ES-I3 (cell line): ENCODE measurements around the gene ARHGEF19.

ENCODE experiments used
- H3K36me3 ChIP-seq: 2 replicates; pipeline ENCODE4 v1.6.1; 2013; ENCODE audit warnings: mild to moderate bottlenecking, low read length, control low read depth, moderate library complexity; ENCODE audit not compliant: insufficient read depth
- H3K4me1 ChIP-seq: 2 replicates; pipeline ENCODE4 v1.6.1; 2013; ENCODE audit warnings: mild to moderate bottlenecking, control low read depth, low read length; ENCODE audit not compliant: insufficient read depth
- H3K9ac ChIP-seq: 2 replicates; pipeline ENCODE4 v1.6.1; 2013; ENCODE audit warnings: low read depth, mild to moderate bottlenecking, low read length, moderate library complexity
- H3K9me3 ChIP-seq: 2 replicates; pipeline ENCODE4 v1.6.1; 2013; ENCODE audit warnings: mild to moderate bottlenecking, low read length, moderate library complexity; ENCODE audit not compliant: control insufficient read depth, insufficient read depth

Gene ARHGEF19

GRCh38 chr1:16155537-16156410 is 56.7 kb downstream of the ARHGEF19 start, which contains the start of gene EPHA2:
TSS of gene EPHA2 (minus strand) at chr1:16156069. CDS start at chr1:16155932, 137 bp downstream.
- Histone ChIP-seq H3K9ac (peak within 1 kb of the TSS; percentile 84), H3K36me3 (peaks cover 4% of the 10 kb centered on the region; the same call in 1 of the 2 replicates), H3K4me1 (peaks cover 25% of the 10 kb centered on the region), H3K9me3 (no peaks in the 10 kb centered on the region)

DNA sequence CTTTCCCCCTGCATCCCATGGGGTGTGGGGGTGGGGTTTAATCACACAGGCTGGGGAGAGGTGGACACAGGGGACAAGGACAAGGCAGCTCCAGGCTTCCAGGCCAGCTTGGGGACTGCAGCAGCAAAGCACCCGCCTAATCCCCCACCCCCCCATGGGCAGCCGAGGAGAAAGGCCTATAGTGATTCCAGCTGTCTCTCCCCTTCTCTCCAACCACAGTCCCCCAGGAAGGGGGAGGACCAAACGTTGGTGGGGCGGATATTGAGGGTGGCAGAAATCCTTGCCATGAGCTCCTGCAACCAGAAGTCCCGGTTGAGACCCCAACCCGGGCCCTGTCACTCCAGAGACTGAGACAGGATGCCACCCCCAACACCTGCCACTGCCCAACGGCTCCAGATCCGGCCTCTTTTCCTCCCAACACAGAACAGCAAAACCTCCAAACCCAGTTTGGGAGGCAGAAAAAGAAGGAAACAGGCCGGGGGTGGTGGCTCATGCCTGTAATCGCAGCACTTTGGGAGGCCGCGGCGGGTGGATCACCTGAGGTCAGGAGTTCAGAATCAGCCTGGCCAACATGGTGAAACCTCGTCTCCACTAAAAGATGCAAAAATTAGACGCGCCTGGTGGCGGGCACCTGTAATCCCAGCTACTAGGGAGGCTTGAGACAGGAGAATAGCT is 58.3 kb downstream of the ARHGEF19 start:
- H3K9me3 ChIP-seq, result no peaks in the 10 kb centered on the region
- peaks cover 14% of the 10 kb centered on the region; the same call in 1 of the 2 replicates for H3K36me3 ChIP-seq
- H3K4me1 ChIP-seq, result peaks cover 28% of the 10 kb centered on the region
- peak overlapping the region; percentile 84 for H3K9ac ChIP-seq

DNA sequence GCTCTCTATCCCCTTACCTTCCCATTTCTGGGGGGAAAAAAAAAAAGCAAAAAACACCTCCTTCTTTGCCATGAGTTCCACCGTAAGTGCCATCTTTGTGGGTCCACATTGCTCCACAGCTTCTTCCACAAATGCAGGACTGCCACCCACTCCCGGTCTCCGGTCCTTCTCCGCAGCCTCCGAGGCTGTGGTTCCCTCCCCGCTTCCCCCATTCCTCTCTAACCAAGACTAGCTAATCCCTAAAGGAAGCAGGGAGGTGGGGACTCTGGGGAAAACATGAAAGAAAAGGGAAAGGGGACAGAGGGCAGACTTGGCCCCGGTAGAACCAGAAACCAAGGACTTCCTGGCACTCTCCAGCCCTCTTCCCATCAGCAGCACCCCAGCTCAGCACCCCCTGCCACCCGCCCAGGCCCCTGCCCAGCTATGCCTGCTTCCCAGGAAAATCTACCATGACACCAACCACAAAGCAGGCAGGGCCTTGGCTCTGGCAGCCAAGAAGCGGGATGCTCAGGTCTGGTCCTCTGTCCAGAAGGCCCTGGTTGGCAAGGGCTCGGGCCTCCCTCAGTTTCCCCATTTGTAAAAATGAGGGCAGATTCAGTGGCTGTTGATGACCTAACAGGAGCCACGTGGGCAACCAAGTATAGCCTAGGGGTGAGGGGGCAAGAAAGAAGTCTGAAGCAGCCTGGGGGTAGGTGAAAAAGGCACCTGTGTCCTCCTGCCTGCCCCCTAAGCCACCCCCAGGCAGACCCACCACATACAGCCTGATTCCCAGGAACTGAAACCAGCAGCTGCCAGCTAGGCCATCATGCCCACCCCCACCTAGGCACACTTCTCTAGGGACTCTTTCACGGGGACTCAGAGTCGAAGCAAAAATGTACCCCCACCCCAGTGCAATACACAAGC is 59.1 kb downstream of the ARHGEF19 start:
- Histone ChIP-seq H3K9me3 (no peaks in the 10 kb centered on the region), H3K9ac (peak overlapping the region; percentile 84), H3K36me3 (peaks cover 19% of the 10 kb centered on the region; the same call in 1 of the 2 replicates), H3K4me1 (peaks cover 28% of the 10 kb centered on the region)

DNA sequence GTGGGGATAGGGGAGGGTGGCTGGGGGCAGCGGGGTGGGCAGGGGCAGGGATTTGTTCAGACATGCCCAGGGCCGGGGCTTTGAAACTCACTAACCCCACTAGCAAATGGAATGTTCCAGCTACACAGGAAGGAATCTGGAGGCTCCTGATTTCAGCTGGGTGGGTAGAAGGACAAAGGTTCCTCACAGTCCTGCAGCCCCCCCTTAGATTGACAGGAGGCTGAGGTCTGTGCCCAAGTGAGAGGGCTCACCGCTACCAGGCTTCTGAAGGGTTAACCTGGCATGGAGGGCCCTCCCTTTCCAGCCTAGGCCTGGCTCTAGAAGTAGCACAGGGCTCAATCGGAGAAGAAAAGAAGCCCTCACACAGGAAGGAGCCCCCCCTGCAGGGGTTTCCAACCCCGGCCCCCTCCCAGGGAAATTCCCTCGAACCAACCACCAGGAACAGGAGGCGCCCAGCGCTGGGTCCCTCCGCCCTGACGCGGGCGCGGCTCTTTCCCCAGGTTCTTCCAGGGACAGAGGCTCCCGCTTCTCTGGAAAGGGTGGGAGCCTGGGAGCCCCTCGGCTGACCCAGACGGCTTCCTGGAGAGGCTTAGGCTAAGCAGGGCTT is 59.9 kb downstream of the ARHGEF19 start:
- Histone ChIP-seq H3K4me1 (peaks cover 31% of the 10 kb centered on the region), H3K36me3 (peaks cover 22% of the 10 kb centered on the region), H3K9me3 (no peaks in the 10 kb centered on the region), H3K9ac (peak overlapping the region; percentile 84)

- peaks cover 33% of the 10 kb centered on the region for H3K4me1 ChIP-seq
Measured at GRCh38 chr1:16151995-16152384, 60.5 kb downstream of the ARHGEF19 start.

GRCh38 chr1:16151196-16151994 is 61.1 kb downstream of the ARHGEF19 start:
- Histone ChIP-seq H3K36me3 (peaks cover 28% of the 10 kb centered on the region), H3K4me1 (peaks cover 36% of the 10 kb centered on the region), H3K9ac (peak overlapping the region; percentile 26; the same call in 1 of the 2 replicates), H3K9me3 (no peaks in the 10 kb centered on the region)

More at GRCh38 chr1:16151995-16152384, 60.5 kb downstream of the ARHGEF19 start:
- H3K36me3 ChIP-seq, result peaks cover 28% of the 10 kb centered on the region
- H3K9ac ChIP-seq, result peak overlapping the region; percentile 26
- no peaks in the 10 kb centered on the region for H3K9me3 ChIP-seq

GRCh38 chr1:16150508-16150907 is 61.9 kb downstream of the ARHGEF19 start:
- H3K4me1 ChIP-seq, result peaks cover 38% of the 10 kb centered on the region
- no peaks in the 10 kb centered on the region for H3K9me3 ChIP-seq
- H3K9ac ChIP-seq, result no peak overlapping the region
- H3K36me3 ChIP-seq, result peaks cover 28% of the 10 kb centered on the region

GRCh38 chr1:16149702-16150488 is 62.6 kb downstream of the ARHGEF19 start:
- Histone ChIP-seq H3K9ac (no peak overlapping the region), H3K4me1 (peaks cover 43% of the 10 kb centered on the region), H3K9me3 (no peaks in the 10 kb centered on the region), H3K36me3 (peaks cover 28% of the 10 kb centered on the region)

- peaks cover 34% of the 10 kb centered on the region for H3K36me3 ChIP-seq
- H3K9me3 ChIP-seq, result no peaks in the 10 kb centered on the region
- H3K4me1 ChIP-seq, result peaks cover 51% of the 10 kb centered on the region
- H3K9ac ChIP-seq, result no peak overlapping the region
Measured at GRCh38 chr1:16149146-16149545, 63.3 kb downstream of the ARHGEF19 start.

GRCh38 chr1:16148329-16149092 is 63.9 kb downstream of the ARHGEF19 start:
- Histone ChIP-seq H3K9ac (no peak overlapping the region), H3K36me3 (peaks cover 39% of the 10 kb centered on the region), H3K9me3 (no peaks in the 10 kb centered on the region), H3K4me1 (peaks cover 52% of the 10 kb centered on the region)
